Coronary artery (tissue), 2 donors: ENCODE measurements around the gene TIGD6.

ENCODE experiments used
- DNase-seq: peaks from one replicate; pipeline ENCODE4 v3.0.0-alpha.2; 2017; ENCODE audit warnings: low spot score
- H3K27ac ChIP-seq, 2 donors: fragments of 200-600 bp; sonication (generic); one replicate each; pipeline ENCODE4 v1.5.1; 2016 to 2019
- H3K4me3 ChIP-seq: fragments of 200-600 bp; sonication (generic); 2 replicates; pipeline ENCODE4 v1.5.1; 2016; ENCODE audit warnings: mild to moderate bottlenecking, moderate library complexity
- TF ChIP-seq, protein P1 (sequence below): fragments of 200-600 bp; sonication (generic); IDR thresholded peaks from one replicate; pipeline ENCODE4 v1.5.1; 2019; ENCODE audit warnings: antibody characterized with exemption

The TIGD6 gene

DNA sequence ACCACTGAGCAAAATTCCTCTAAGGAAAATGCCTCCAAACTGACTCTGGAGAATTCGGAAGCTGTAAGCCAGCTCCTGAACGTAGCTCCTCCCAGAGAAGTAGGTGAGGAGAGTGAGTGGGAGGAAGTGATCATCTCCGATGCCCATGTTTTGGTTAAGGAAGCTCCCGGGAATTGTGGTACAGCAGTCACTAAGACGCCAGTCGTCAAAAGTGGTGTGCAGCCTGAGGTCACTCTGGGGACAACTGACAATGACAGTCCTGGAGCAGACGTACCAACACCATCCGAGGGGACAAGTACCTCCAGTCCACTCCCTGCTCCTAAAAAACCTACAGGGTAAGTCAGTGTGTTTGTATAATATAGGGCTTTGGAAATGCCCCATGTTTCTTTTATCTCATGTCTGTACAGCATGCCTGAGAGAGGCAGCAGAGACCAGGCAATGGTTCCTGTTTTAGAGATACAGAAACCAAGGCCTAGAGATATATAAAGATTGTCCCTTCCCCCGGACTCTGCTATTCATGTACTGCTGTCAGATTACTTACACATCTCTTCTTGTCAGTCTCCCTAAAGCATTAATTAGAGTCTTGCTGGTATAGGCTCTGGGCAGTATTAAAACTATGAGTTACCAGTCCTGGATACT is 24.0 kb upstream of the TIGD6 start:
- no peak for DNase-seq
- TF ChIP-seq, protein P1, sequence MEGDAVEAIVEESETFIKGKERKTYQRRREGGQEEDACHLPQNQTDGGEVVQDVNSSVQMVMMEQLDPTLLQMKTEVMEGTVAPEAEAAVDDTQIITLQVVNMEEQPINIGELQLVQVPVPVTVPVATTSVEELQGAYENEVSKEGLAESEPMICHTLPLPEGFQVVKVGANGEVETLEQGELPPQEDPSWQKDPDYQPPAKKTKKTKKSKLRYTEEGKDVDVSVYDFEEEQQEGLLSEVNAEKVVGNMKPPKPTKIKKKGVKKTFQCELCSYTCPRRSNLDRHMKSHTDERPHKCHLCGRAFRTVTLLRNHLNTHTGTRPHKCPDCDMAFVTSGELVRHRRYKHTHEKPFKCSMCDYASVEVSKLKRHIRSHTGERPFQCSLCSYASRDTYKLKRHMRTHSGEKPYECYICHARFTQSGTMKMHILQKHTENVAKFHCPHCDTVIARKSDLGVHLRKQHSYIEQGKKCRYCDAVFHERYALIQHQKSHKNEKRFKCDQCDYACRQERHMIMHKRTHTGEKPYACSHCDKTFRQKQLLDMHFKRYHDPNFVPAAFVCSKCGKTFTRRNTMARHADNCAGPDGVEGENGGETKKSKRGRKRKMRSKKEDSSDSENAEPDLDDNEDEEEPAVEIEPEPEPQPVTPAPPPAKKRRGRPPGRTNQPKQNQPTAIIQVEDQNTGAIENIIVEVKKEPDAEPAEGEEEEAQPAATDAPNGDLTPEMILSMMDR, result no peak
- Histone ChIP-seq H3K27ac (no peak overlapping the region), H3K4me3 (no peak overlapping the region)

DNA sequence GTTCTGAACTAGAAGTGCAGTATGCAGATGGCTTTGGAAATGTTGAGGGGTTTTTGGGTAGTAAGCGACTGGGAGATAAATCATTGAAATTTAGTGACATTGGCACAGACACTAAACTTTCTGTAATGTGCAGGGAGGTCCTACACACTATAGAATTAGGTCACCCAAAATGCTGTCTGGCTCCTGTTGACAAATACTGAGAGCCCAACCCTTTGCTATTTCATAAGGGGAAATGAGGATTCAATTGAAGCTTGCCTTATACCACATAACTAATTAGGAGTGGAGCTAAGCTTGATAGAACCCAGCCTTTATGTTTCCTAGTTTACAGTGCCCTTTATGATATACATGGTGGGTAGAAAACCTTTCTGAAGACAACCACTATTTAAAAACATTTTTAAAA is 22.7 kb upstream of the TIGD6 start:
- TF ChIP-seq, protein P1, result no peak
- no peak overlapping the region for H3K4me3 ChIP-seq
- no peak for DNase-seq
- no peak overlapping the region for H3K27ac ChIP-seq

DNA sequence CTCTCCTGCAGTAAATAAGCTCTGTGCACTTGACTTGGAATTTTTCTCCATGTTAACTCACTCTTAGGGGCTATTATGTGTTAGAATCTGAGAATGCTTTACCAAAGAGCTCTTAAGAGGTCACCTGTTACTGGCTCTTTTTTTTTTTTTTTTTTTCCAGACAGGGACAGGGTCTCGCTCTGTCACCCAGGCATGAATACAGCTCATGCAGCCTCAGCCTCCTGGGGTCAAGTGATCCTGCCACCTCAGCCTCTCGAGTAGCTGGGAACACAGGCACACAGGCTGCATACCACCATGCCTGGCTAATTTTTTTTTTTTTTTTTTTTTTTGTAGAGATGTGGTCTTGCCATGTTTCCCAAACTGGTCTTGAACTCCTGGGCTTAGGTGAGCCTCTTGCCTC is 22.2 kb upstream of the TIGD6 start:
- no peak overlapping the region for H3K4me3 ChIP-seq
- TF ChIP-seq, protein P1, result no peak
- H3K27ac ChIP-seq, result no peak overlapping the region
- no peak for DNase-seq

DNA sequence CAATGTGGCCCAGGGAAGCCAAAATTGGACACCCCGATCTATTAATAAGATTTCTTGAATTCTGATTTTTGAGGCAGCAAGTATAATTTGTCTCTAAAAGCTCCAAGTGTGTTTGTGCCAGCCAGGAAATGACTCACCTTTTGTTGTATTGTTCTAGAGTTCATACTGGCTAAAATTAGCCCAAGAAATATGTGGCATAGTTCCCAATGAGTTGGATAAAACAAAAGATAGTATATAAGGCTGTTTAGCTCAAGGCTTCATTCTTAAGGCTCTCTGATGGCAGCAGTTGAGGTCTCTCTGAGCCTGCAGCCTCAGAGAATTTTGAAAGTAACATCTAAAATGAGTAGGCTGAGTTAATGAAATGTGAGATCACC is 21.7 kb upstream of the TIGD6 start:
- Histone ChIP-seq H3K4me3 (no peak overlapping the region), H3K27ac (peak overlapping the region in 1 of 2 donors; percentile 31)
- DNase-seq, result no peak
- TF ChIP-seq, protein P1, result no peak

DNA sequence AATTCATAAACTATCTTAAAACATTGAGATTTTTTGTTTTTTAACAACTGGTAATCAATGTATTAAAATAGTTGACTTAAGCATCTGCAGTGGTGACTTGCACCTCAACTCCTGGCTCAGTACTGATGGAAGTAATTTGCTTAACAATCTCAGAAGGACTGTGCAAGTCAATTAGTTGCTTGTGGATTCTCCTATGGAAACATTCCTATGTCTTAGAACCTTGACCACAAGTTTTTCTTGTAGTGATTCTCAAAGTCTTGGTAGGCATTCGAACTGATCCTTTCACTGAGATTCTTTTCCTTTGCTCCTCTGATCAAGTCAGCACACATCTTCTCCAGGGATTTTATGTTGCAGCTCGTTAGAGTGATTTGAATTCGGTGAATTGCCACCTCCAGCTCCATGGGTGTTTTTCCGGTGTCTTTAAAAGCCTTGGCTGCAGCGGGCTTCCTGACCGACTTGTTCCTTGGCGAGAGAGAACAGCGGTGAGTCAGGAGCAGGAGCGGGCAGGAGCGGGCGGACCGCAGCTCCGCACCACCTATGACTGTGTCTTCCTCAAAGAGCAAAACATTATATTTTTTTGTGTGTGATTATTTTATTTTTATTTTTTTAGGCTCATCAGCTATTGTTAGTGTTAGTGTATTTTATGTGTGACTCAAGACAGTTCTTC is 21.2 kb upstream of the TIGD6 start:
- TF ChIP-seq, protein P1, result no peak
- no peak for DNase-seq
- no peak overlapping the region for H3K4me3 ChIP-seq
- H3K27ac ChIP-seq, result peak overlapping the region in 1 of 2 donors; percentile 31

DNA sequence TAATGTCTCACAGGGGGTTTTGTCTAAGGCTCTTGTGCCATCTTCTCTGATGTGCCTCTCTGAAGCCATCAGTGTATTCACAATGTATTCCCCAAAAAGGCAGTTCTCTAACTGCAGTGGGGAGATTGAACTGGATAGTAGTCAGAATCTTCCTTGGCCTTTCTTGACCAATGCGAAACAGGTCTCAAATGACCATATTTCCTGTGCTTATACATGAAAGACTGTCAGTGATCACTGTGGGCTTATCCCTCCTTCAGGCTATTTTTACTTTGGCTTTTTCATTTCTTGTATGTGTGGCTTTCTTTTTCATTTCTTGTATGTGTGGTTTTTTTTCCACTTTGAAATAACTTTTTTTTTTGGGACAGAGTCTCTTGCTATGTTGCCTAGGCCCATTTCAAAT is 19.8 kb upstream of the TIGD6 start:
- H3K27ac ChIP-seq, result no peak overlapping the region
- TF ChIP-seq, protein P1, result no peak
- no peak for DNase-seq
- H3K4me3 ChIP-seq, result no peak overlapping the region
